NCI-H460 (cell line): ENCODE results near the gene MORN1. TPM values are rescaled to one million over a fixed set of nuclear protein-coding genes. Genes with fewer than 3 reads are reported as not detected.

Source experiments
- DNase-seq: peaks from one replicate; pipeline ENCODE4 v3.0.0-alpha.2; 2016; ENCODE audit warnings: low read depth; ENCODE audit errors: extremely low read depth
- total RNA-seq: library from RNA; depleted of rRNA; stranded (reverse); fragments of >200 nt; shearing (Covaris generic); gene quantifications from 2 replicates; pipeline ENCODE4 v1.2.3, GENCODE V29; 2014

MORN1 gene
- total RNA-seq, 1 experiment from 2014 or later = 12.2 TPM

DNA sequence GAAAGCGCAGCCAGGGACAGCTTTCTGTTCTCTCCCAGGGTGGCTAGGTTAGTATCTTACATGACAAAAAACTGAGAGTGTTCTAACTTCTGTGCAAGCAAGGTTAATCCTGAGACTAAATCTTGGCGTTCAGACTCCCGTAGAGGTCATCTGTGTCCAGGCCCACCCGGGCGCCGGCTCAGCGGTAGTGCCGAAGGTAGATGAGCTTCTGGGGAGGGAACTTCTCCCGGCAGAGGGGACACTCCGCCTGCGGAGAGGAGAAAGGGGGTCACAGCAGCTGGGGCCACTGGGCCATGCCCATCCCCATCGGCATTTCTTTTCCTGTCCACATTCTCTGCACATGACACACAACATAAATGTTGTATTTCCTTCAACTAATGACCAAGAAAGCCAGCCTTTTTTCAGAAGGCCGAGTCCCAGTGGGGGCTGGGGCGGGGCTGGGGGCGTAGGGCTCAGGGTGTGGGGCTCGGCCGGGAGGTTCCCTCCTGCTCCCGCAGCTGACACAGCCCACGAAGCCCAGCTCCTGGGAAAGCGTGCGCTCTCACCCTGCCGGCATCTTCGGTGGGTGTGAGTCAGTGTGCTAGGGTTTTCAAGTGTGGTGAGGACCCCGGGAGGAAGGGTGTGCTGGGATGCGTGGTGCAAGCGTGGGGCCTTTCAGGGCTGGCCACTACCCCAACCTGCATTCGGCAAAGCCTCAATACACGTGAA, 14.4 kb upstream of the MORN1 start:
- no peak for DNase-seq

DNA sequence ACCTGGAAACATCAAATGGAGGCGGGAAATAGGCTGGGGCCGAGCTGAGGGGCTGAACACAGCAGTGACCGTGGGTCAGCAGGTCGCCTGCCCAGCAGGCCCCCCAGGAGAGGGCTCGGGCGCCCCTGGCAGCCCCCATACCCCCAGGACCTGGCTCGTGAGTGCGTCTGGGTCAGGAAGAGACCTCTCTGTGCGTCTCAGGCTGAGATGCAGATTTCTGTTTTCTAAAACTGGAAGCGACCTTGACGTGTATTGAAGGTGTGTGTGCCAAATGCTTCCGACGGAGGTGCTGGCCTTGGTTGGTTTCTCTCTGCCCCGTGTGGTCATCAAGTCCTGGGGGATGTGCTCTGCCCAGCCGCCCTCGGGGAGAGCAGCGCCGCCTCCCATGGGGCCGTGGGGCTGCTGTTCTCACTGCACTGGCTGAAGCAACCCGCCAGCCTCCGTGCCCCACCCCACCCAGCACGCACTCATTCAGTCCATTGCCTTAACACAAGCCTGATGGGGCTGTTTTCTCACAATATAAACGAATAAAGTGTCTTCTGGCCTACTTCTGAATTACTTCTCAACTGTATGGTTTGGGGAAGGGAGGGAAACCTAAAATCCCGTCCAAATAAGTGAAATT, 13.6 kb upstream of the MORN1 start:
- no peak for DNase-seq

DNA sequence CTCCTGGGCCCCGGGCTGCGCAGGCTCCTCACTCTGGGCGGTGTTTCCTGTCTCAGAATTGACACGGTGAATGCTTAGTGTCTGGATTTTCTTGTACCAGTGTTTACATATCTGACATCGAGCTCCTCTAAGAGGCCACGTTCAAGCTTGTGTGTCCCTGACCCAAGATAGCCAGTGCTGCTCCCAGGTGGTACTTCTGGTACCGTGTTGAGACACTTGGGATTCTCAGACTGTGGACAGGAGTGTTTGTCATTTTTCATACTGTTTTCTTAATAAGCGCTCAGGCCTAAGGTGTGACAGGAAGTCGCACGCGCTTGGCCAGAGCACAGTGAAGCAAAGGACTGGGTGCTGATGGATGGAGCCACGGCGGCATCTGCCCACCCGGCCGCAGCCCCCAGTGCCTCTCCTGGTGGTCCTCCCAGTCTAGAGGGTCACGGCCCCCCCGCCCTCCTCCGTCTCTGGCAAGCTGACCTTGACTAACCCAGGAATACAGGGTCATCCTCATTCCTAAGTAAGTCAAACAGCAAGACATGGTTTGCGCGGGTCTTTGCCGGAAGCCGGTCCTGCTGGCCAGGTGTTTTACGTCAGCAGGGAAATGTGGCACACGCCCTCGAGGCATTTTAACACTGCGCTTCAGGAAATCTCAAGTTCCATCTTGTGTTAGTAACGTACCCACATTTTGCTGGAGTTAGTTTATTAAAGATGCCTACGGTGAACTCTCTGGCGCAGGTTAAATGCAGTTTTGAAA, 13.0 kb upstream of the MORN1 start:
- DNase-seq = no peak

DNA sequence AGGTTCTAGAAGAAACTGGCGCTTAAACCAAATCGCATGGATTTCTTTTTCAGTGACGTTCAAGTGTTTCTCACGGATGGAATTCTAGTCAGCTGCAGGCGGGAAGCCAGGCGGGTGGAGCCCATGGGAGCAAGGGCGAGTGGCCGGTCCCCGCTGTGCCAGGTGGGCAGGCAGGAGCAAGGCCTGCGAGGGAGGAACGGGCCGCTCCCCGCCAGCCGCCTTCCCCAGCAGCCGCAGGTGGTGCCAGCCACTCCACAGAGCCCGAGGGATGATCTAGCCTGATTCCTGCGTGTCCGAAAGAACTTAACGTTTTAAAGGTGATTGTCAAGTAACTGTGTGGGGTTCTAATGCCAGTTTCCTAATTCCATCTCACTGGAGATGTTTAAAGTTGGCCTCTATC, 11.9 kb upstream of the MORN1 start:
- DNase-seq = no peak

DNA sequence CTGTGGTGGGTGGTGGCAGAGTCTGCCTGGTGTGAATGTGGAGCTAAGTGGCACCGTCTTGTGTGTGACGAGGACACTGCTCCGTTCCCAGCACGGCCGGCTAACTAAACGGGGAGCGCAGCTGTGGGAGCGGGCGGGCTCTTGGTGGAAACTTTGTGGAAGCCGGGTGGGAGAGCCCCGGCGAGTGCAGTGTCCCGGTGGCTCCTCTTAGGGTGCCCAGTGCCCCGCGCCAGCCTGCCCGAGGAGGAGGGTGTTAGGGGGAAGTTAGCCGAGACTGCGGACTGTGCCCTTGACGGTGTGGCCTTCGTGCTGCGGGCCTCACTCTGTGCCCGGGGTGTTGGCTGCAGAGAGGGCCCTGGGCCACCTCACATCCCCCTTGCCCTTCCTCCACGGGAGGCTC, 11.1 kb upstream of the MORN1 start:
- no peak for DNase-seq

DNA sequence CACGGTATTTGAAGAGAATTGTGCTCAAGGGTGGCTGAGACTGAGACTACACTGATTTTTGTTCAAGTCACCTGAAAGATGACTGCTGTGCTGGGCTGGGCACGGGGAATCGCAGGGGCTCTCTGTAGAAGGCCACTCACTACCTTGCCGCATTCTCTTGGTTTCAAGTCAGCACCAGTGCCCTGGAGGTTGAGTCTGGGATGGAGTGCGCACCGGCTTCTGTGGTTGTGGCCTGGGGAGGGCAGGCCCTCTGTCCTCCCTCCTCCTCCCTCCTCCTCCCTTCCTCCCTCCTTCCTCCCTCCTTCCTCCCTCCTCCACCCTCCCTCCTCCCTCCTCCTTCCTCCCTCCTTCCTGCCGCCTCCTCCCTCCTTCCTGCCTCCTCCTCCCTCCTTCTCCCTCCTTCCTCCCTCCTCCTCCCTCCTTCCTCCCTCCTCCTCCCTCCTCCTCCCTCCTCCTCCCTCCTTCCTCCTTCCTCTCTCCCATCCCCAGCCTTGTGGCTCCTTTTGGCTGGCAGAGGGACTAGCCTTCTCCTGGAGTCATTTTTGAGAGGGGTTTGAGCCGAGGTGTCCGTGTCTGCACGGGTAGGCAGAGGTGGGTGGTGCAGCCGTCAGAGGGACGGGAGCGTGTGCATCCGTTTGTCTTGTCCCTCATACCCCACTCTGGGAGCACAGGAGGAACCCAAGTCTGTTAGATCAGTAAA, 9.7 kb upstream of the MORN1 start:
- DNase-seq = no peak

DNA sequence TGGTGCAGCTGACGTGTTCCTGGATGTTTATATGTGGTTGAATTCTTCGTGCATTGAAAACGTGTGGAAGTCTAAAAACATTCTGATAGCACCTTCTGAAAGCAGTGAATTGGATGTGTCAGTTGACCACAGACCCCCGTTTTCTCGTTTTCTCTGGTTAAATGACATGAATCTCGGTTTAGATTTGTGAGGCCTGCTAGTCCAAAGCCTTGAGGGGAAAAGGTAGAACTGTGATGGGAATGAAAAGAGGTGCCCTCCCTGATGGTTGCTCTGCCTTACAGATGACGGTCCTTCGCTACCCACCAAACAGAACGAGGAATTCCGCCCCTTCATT, 9.2 kb upstream of the MORN1 start:
- no peak for DNase-seq

DNA sequence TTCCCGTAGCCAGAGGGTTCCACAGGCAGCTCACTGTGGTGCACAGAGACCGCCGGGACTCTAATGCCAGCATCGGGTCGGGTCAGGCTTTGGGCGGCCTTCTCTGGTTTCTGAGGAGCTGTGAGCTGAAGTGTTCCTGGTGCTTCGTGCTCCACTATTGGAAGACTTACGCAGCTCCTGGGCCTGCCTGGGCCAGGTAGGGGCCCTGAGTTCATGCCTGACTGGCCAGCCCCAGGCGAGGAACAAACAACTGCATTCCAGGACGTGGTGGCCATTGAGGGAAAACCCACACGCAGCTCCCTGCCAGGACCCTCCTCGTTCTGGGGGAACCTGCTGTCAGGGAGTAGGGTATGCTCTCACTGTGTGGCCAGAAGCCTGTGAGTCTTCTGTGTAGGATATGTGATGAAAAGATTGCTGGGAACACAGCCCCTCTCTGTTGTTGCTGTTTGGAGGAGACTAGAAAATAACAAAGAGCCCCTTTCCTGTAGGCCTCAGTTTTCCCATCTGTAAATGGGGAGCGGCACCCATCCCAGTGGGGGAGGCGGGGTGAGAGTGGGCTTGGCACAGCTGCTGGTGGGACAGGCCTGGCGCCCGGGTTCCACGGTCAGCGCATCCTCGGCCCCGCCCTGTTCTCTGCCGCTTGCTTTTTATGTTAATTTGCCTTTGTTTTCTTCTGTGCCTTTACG, 8.7 kb upstream of the MORN1 start:
- DNase-seq = no peak

DNA sequence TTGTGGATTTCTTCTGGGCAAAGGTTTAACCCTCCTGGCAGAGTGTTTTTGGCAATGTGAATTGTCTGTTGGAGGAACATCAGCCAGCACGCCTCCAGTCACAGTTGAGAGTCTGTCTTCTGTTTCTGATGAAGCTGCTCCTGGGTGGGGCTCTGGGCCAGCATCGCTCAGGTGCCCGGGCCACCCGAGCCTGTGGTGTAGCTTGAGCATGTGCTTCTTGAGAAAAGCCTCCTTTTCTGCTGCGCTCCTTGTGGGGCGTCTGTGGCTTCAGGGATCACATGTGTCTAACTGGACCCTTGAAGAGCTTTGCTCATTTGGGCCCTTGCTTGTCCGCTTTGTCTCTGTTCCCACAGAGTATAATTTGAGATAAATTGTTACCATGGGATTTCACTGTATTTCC, 7.5 kb upstream of the MORN1 start:
- DNase-seq = no peak

DNA sequence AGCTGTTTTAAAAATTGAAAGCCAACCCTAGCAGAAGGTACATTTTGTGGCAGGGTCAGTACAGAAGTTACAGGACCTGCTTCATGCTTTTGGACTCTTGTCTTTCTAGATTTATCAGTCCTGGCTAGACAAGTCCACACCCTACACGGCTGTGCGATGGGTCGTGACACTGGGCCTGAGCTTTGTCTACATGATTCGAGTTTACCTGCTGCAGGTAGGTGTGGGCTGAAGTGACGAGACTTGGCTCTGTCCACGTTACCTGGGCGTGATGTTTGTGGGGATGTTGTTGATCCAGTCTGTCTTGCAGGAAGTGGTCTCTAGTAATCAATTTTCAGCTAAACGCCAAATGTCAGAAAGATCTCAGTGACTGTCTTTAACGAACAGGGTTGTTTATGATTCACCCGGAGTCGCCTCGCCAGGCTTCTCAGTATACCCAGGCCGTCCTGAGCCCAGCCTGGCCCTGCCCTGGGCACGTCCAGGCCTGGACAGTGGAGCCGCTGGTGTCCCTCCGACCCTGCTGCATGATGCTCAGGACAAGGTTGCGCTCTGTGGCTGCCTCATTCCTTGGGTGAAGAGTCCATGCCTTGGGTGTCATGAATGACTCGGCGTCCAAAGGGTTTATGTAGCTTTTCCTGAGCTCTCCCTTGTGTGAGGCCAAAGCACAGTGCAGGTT, 5.8 kb upstream of the MORN1 start:
- no peak for DNase-seq

DNA sequence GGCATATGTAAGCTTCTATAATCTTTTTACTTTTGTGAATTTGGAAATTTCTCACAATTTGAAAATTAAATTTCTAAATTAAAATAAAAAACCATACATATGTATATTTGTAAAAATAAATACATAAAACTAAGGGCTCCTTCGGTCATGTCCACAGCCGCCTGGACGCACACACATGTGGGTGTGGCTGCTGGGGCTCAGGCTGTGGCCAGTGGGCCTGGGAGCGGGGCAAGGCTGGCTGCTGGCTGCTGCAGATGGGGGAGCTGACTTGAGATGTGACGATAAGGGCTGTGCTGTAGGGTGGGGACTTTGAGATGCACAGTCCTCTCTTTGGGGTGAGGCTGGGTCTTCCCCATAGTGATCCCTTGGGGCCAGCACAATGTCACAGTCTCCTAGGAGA, 5.1 kb upstream of the MORN1 start:
- no peak for DNase-seq

DNA sequence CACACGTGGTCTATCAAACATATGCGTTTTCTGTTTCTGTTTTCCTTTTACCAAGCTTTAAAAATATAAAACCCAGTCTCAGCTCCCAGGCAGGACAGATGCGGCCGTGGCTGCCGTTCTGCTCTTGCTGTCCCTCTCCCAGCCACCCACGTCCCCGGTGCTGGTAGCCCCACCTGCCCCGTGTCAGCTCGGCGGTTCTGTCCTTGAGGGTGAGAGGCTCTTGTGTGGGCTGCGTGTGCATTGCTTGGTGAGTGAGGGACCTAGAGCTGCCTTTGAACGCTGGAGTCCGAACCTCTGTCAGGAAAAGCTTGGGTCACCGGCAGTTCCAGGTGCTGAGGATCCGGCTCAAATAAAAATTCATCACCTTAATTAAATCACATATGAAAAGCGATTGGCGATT, 4.7 kb upstream of the MORN1 start:
- DNase-seq = no peak

DNA sequence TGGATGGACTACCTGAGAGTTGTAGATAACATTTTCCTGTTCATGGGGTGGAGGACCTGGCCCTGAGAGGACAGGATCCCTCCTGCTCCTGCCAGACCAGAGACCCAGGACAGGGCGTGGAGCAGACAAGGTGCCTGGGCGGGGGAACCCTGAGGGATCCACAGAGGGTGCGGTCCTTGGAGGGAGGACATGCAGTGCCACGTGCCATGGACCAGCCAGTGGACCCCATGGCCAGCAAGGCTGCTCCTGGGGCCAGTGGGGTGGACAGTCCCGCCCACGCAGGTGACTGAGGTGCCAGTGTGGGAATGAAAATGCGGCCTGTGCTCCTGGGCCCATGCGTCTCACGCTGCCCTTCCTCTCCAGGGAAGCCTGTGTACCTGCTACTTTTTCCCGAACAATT, 3.9 kb upstream of the MORN1 start:
- DNase-seq = no peak

DNA sequence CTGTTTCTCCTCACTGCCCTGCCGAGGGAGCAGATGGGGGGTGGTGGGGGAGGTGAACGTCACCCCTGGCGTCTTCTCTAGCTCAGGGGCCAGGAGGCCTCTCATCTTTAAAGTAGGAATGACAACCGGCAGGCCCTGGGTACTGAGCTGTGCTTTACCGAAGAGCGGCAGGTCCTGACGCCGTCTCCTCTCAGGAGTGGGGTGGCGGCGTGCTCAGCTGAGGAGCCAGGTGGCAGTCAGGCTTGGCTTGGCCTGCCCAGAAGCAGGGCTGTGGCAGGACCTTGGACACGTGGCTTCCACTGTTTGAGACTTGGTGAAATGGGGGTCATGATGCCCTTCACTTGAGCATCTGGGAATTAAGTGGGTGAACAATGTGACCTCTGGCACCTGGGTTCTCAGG, 3.4 kb upstream of the MORN1 start:
- DNase-seq = no peak

DNA sequence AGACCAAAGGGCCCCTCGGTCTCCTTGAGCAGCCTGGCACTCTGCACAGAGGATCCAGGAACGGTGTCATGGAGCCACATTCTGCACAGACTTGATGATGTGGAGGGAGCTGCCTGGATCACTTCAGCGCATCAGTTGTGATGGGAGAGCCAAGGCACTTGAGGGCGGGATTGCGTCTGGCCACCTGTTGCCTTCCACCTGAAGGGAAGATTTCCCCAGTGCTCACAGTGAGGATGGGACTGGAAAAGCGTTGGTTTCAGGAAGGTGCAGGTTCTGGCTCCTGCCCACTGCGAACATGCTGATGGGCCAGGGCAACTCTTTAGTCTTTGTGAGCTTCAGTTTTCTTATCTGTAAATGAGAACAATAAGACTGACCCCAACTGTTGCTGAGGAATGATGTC, 2.9 kb upstream of the MORN1 start:
- DNase-seq = no peak

DNA sequence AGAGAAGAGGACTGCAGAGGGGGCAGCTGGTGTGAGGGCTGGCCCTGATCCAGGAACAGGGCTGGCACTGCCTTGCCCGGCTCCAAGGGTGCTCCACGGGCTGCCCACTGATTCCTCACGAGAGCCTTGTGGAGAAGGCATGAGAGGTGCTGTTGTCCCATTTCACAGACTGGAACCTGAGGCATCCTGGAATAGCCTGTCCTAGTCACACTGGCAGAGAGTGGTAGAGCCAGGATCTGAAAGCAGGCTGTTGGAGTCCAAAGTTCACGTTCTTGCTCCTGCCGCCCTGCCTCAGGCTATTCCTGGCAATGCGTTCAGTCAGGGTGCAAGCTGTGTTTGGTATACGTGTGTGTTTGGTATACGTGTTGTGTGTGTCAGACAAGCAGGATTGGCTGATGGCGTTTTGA, 2.1 kb upstream of the MORN1 start:
- no peak for DNase-seq

DNA sequence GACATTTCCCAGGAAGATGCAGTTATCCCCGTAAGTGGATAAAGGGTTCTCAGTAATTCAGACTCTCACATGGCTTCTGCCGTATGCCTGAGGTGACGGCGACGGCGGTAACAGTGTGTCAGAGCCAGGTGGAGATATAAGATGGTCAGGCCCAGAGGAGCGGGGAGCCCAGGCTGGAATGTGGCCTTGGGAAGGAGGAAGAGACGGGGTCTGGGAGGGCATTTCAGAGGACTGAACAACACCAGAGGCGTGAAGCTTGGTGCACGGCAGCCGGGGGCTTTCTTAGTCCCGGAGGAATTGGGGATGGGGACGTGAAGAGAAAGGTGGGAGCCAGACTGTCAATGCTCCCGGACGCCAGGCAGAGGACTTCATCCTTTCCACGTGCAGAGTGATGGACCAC, 1.3 kb upstream of the MORN1 start:
- DNase-seq = no peak

DNA sequence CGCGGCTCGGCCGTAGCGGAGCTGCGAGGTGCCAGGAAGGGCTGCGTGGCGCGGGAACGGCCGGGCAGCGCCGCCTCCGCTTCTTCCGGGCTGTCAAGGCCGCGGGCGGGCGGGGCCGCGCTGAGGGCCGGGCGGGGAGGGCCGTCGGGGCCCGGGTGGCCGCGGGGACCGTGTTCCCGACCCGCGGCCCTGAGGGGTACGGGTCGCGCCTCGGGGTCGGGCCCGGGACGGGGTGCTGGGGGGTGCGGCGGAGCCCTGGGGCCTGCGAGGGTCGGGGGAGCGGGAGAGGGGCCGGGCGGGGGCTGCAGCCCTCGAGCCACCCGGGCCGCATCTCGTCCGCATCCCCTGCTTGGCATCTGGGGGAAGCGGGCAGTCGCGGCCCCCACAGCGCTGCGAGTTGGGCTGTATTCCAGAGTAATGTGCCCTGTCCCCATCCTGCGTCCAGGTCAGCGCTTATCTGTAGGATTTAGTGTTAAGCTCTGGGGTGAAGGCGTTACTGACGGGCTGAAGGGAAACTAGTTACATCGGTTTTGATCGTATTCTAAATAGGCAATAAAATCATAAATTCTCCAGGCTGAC, 666 bp upstream of the MORN1 start:
- no peak for DNase-seq

DNA sequence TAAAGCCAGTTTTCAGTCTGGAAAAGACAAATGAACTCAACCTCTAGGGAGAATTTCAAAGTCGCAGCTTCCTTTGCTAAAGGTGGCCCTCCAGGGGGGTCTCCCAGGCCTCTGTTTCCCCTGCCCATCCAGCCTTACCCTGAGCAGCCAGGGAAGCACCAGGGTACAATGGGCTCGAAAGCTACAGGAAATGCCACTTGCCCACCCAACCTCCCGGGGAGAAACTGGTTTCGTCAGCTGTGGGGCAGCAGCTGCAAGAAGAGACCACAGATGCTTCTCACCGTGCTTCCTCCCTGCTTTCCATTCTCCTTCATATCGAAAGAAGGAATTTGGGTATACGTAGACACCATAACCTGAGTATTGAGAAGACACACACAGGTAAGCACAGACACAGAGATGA, 1.7 kb downstream of the MORN1 start:
- no peak for DNase-seq
